ENCODE data around the gene TMEM54.

Gene TMEM54

GRCh38 chr1:32860566-32860965 lies 40.6 kb downstream of the TMEM54 start:
- DNase-seq: no peak

DNA sequence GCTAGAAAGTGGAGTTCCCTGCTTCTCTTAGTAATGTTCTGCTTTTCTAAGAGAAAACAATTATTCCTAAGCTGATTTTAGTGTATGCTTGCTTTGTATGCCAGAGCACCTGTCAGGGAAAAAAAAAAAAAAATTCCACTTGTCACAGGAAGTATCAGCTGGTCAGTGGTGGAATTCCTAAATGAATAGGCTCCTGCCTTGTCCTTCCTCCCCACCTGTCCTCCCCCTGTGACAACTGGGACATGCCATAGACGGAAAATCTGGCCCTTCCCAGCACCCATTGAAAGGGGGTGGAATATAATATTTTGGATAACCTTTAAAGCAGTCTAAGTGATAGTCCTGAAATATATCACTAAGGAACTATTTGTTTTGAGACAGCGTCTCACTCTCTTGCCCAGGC lies 41.3 kb downstream of the TMEM54 start:
- DNase-seq: no peak

- no peak for DNase-seq
These were observed 42.4 kb downstream of the TMEM54 start for GRCh38 chr1:32858791-32859190.

- DNase-seq: no peak
These were observed 43.1 kb downstream of the TMEM54 start for GRCh38 chr1:32858136-32858535.

- no peak for DNase-seq
These were observed 45.1 kb downstream of the TMEM54 start for GRCh38 chr1:32855861-32856617.

GRCh38 chr1:32848354-32849063 lies 52.7 kb downstream of the TMEM54 start:
- DNase-seq: no peak

Data from NCI-H2171 (cell line).